HG03095 (cell line): ENCODE results near the gene RDM1.

ENCODE experiments used
- ATAC-seq: cut with Tn5 transposase; IDR thresholded peaks from one replicate; pipeline ENCODE4 v1.9.1; 2021; ENCODE audit warnings: moderate library complexity; ENCODE audit not compliant: unreplicated experiment

The RDM1 gene

DNA sequence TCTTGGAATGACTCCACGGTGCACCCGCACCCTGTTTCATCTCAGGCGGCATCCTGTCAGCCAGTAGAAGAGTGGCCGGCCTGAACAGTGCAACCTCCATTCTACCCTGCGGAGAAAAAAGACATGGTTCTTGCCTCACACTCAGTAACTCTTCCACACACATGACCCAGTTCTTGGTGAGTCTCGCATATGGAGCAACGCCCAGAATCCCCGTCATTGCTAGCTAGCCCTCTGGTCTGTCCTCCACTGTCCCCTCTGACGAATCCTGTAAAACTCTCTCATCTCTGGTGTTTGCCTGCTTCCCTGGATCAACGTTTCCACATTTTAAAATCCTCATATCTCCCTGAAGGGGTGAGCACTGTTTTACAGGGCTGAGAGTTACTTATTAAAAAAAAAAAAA is 4.2 kb upstream of the RDM1 start:
- ATAC-seq: no peak

GRCh38 chr17:35932586-35932985 is 2.0 kb upstream of the RDM1 start:
- no peak for ATAC-seq

DNA sequence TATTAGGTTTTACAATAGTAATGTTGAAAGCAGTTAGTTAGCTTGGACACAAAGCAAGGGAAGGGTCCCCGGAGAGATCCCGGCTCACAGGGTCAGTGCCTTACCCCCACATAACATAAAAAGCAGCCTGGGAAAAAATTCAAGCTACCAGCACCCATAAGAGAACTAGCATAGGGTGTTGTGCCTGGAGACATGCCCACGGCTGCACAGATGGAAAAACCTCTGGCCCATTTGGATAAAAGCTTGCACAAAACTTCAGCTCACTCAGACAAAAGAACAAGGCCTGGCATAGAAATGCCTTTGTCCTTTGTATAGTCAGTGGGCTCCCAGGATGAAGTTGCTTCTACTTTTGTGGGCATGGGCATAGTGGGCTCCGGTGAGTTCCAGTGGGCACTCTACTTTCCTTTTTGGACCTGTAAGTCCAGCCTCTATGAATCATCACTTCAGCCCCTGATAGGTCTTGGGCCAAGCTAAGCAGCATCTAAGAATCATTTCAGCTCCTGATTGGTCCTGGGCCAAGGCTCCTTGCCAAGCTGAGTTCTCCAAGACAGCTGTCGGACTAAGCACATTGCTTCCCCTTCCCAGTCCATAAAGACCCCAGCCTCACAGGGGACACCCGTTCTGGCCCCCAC is 1.3 kb upstream of the RDM1 start:
- no peak for ATAC-seq

DNA sequence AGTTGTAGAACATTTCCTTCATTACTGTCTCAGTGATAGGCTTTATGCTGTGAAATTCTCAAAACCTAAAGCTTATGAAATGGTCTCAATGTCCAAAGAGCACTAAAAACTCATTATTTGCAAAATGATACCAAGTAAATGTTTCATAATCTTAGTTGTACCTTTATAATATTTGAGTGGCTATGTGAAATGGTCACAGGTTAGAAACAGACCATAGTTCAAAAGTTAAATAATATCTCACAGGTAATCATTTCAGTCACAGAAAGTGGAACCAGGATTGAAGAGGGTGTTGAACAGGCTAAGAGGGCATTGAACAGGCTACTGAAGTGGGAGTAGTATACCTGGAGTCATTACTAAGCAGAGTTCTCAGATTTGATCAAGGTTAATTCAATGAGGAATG is 2.9 kb downstream of the RDM1 start:
- ATAC-seq: no peak

DNA sequence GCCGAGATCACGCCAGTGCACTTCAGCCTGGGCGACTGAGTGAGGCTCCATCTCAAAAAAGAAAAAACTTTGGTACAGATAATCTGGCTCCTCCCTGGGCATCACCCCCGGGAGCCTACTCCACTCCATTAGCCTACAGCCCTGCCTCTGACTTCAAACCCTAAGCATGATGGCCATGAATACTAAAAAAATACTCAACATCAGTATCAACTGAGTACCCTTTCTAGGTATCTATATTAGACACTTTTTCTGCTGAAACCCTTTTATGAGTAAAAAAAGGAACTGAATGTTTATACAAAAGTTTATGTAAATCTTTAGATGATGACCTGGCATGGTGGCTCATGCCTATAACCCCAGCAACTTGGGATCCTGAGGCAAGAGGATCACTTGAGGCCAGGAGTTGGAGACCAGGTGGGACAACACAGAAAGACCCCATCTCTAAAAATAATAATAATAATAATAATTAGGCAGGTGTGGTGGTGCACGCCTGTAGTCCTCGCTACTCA is 6.9 kb downstream of the RDM1 start:
- no peak for ATAC-seq

DNA sequence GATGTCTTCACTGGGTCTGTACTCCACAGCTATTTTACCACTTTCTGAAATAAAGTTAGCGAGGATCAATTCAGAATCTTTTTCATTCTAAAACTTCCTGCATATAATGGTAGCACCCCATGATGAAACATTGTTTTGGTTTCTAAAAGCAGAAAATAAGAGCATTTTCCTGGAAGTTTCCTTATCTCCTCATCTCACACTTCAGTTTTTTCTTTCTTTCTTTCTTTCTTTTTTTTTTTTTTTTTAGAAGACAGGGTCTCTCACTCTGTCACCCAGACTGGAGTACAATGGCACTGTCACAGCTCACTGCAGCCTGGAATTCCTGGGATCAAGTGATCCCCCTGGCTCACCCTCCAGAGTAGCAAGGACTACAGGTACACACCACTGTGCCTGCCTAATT is 10.3 kb downstream of the RDM1 start:
- ATAC-seq: no peak

GRCh38 chr17:35918665-35919064 is 11.9 kb downstream of the RDM1 start:
- ATAC-seq: no peak

DNA sequence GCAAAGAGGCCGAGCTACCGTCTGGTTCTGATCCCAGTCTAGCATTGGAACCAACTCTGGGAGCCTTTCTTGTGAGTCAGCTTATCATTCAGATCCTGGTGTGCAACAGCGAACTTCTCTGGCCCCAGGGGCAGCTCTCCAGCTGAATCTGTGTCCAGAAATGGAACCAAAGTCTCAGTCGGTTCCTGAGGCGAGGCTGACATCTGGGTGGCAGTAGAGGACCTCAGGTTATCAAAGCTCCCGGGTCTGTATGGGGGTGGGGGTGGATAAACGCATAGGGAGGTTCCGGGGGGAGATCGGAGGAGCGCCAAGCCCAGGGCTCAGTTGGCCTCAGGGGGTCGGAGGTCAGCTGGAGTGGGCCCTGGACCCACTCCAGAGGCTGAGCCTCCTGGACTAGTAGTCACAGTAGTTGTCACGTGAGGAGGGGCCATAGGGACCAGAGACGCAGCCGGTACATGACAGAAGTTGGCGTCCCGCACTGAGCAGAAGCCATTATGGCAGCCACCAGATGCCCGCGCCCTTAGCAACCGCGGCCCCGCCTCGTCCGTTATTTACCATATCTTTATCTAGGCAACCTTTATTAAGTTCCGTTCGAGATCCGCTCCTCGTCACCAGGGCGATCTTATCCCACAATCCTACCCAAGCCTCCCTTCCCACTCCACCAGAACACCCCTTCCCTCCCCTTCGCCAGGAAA is 12.9 kb downstream of the RDM1 start:
- no peak for ATAC-seq

GRCh38 chr17:35915153-35915964 is 15.2 kb downstream of the RDM1 start:
- no peak for ATAC-seq

GRCh38 chr17:35914354-35914753 is 16.2 kb downstream of the RDM1 start:
- no peak for ATAC-seq

DNA sequence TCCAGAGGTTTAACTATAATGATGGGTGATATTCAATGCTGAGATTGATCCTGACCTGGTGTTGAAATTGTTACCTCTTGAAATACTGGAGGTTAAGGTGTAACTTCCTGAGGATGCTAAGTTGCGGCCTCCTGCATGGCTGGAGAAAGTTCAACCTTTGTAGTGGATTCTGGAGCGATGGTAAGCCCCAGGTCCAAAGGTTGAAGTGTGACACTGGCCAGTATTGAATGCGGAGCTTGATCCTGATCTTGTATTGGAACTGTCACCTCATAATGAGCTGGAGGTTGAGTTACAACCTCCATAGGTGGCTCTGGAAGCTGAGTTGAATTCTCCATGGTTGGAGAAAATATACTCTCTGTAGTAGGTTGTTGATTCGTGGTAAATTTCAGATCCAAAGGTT is 17.0 kb downstream of the RDM1 start:
- ATAC-seq: no peak

- no peak for ATAC-seq
These were observed 17.6 kb downstream of the RDM1 start for GRCh38 chr17:35912942-35913341.

- no peak for ATAC-seq
These were observed 18.1 kb downstream of the RDM1 start for GRCh38 chr17:35912339-35912912.

GRCh38 chr17:35909408-35909807 is 21.2 kb downstream of the RDM1 start:
- ATAC-seq: no peak

DNA sequence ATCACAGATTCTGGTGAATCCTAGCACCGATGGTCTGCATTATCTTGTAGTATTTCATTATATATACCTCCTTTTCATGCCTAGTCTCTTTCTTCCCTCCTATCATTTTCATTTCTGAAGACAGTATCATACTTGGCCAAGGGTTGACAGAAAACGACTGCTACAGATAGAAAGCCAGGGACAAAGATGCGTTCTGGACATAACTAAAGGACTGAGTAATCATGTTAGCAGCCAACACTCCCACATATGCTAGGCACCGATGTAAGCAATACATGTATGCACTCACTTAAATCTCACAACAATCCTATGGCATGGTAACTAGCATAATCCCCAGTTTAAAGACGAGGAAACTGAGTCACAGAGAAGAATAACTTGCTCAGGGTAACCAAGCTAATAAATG is 22.9 kb downstream of the RDM1 start:
- ATAC-seq: no peak

GRCh38 chr17:35906926-35907637 is 23.5 kb downstream of the RDM1 start:
- ATAC-seq: no peak

DNA sequence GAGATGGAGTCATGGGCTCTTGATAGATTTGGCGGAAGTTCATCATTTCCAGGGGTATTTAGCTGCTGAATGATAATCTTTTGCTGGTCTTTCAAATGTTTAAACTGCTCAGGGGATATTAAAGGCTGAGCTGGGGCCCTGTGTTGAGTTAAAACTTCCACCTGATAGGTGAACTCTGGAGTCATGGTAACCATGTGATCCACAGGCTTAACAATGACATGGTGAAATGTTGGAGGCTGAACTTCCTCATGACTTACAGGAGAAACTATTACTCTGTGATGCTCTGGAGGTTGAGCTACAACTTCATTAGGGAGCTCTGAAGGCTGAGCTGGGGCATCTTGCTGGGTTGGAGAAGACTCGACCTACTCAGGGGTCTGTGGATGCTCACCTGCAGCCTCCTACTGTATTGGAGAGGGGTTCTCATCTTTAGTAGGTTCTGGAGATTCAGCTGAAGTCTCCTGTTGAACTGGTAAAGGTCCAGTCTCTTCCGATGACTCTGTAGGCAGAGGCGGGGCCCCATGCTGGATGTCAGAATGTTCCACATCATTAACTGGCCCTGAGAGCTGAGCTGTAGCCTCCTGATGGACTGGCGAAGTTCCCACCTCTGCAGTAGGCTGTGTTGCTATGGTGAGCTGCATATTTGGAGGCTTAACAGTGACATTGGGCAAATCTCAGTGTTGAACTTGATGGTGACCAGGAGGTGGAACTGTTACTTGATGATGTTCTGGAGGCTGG is 24.2 kb downstream of the RDM1 start:
- ATAC-seq: no peak

GRCh38 chr17:35903451-35903850 is 27.1 kb downstream of the RDM1 start:
- ATAC-seq: no peak

- ATAC-seq: no peak
These were observed 28.9 kb downstream of the RDM1 start for GRCh38 chr17:35901631-35902175.
